Adrenal gland (tissue), 5 donors: ENCODE data around the gene MOB3C.

Experiments used
- CTCF ChIP-seq, 6 experiments: fragments of 450-650 bp in 4 of 6; fragments of 200-600 bp in 2 of 6; sonication (generic) in 1 of 6; IDR thresholded peaks; 1 replicate in 5 of 6; 2 replicates in 1 of 6; pipeline versions ENCODE4 v1.5.1 to v1.8.0; 2016 to 2021; ENCODE audit warnings: antibody characterized with exemption in 6 of 6, mild to moderate bottlenecking in 2 of 6, moderate library complexity in 1 of 6
- POLR2A ChIP-seq, 2 donors: fragments of 450-650 bp; IDR thresholded peaks; one replicate each; pipeline ENCODE4 v1.6.1; 2017; ENCODE audit warnings: antibody characterized with exemption in 2 of 2, mild to moderate bottlenecking in 2 of 2, moderate library complexity in 1 of 2
- donor health status: DM: no; HTN: no; CAD: no.

- no peak for TF ChIP-seq CTCF (IDR thresholded peaks at IDR 0.05)
- TF ChIP-seq POLR2A (IDR thresholded peaks at IDR 0.05), result no peak
Measured at GRCh38 chr1:46563341-46563740, 53.3 kb downstream of the MOB3C start.
